ENCODE measurements around the gene MEIKIN. TPM values are rescaled to one million over a fixed set of nuclear protein-coding genes. Genes with fewer than 3 reads are reported as not detected.

MEIKIN gene
- total RNA-seq, 1 donor from 2014 or later = not detected

GRCh38 chr5:131757830-131758519 lies 187.5 kb downstream of the MEIKIN start:
- Mint-ChIP-seq H3K27ac (no peak overlapping the region), H3K9me3 (peaks cover 23% of the 10 kb centered on the region), H3K4me1 (peaks cover 6% of the 10 kb centered on the region), H3K4me3 (no peak overlapping the region), H3K36me3 (peaks cover 16% of the 10 kb centered on the region), H3K27me3 (ENCODE audit: low read depth) (no peaks in the 10 kb centered on the region)
- no peak for TF ChIP-seq CTCF (IDR thresholded peaks at IDR 0.05; ENCODE audit: unreplicated experiment)
- DNase-seq (ENCODE audit: low spot score in 2 of 2, unreplicated experiment in 2 of 2) = no peak

Other genes with a start within 250 kb of the MEIKIN start
- gene FNIP1, start 148.6 kb downstream of the MEIKIN start, total RNA-seq = 35.1 to 36.9 TPM (median 36.9 TPM) in 3 replicates
- gene ACSL6, start 66.0 kb upstream of the MEIKIN start, total RNA-seq = not detected in 3 replicates
- not detected in 3 replicates for gene IL3, start 115.0 kb upstream of the MEIKIN start, total RNA-seq
- gene CSF2, start 128.1 kb upstream of the MEIKIN start, total RNA-seq = not detected in 3 replicates

Measured in mesothelial cell of epicardium (in vitro differentiated cells).